ENCODE results near the gene MRC1.

DNA sequence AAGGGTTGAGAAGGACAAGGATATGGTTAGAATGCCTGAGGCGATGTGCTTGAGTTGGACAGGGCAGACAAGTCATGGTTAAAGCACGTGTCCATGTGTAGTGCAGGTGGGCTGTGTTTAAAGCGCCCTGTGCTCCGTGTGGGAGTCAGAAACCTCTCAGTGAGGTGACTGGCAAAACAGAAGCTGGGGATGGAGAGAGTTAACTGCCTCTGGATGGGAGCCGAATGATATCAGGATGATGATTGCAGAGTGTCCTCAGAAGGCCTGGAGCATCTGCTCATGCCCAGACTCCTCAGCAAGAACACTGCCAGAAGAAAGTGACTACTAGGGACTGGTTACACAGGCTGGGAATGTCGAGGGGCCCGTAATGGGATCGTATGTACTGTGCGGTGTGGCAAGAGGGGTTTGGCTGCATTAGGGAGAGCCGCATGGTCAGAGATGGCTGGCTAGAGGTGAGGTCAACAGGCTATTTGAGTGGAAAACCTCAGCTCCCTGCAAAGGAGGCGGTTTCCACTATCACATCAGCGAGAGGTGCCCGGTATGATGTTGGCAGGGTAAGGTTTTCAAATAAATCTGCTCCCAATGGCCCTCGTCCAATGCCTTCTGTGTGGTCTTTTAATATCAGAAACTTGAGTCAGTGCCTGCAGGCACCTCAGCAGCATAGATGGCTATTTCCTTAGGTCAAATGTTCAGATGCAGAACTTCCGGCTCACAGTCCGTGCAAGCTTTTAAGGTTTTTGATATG, 26.1 kb upstream of the MRC1 start:
- no peak for TF ChIP-seq POLR2A (IDR thresholded peaks at IDR 0.05; ENCODE audit: low read depth, low read length)
- no peak for TF ChIP-seq TCF7 (IDR thresholded peaks at IDR 0.05; ENCODE audit: borderline replicate concordance)
- no peak for TF ChIP-seq LARP7 (IDR thresholded peaks at IDR 0.05)

All from GM12878 (cell line).